HL-60/S4 treated with phorbol 12-myristate 13-acetate at 8.2 ng/mL for 4 days and 3 days (cell line): ENCODE measurements around the gene ASTL.

ENCODE experiments used
- in situ Hi-C: fragments of 300-500 bp; cut with MboI; formaldehyde crosslinking; loops from 2 replicates; pipeline ENCODE4 v1.15.0; 2022; ENCODE audit warnings: low sequenced_read_pairs

The ASTL gene

GRCh38 chr2:96115631-96116423 is 22.5 kb downstream of the ASTL start:
- in situ Hi-C loops = loop anchor here (25.0 kb wide), 1 partner anchor 104 kb away; no protein-coding TSS in a partner anchor

GRCh38 chr2:96114903-96115581 is 23.3 kb downstream of the ASTL start:
- in situ Hi-C loops = loop anchor here (25.0 kb wide), 1 partner anchor 103 kb away; no protein-coding TSS in a partner anchor

DNA sequence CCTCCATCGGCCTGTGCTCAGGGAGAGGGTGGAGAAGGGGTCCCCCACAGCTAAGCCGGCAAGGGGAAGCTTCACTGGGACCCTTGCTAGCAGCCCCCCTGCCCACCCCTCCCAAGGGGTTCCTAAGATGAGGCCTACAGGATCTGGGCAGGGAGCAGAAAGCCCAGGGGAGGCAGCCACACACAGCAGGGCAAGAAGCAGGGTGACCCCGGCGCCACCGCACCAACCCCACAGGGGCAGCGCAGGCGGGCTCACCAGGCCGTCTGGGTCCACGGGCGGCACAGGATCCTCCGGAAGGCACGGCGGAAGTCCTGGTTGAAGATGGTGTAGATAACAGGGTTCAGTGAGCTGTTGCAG is 23.8 kb downstream of the ASTL start:
- in situ Hi-C loops = loop anchor here (25.0 kb wide), 1 partner anchor 102 kb away; no protein-coding TSS in a partner anchor

DNA sequence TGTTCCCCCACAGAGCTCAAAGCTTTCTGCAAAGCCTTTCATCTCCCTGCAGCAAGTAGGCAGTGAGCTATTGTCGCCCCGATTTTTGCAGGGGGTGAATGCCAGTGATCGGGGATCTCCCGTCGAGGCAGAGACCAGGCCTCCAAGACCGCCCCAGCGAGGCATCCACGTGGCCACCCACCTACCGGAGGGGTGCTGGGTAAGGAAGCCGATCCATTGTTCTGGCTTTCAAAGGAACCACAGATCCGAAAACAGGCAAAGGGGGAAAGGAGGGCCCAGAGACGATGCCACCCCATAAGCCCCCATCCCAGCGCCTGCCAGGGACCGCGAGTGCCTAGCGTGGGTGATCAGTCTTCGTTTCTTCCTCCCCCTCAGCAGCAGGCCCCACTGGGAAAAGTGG is 24.4 kb downstream of the ASTL start:
- in situ Hi-C loops = loop anchor here (25.0 kb wide), 1 partner anchor 102 kb away; no protein-coding TSS in a partner anchor

- in situ Hi-C loops = loop anchor here (25.0 kb wide), 1 partner anchor 101 kb away; no protein-coding TSS in a partner anchor
Observed at GRCh38 chr2:96113367-96113677, 25.0 kb downstream of the ASTL start.

DNA sequence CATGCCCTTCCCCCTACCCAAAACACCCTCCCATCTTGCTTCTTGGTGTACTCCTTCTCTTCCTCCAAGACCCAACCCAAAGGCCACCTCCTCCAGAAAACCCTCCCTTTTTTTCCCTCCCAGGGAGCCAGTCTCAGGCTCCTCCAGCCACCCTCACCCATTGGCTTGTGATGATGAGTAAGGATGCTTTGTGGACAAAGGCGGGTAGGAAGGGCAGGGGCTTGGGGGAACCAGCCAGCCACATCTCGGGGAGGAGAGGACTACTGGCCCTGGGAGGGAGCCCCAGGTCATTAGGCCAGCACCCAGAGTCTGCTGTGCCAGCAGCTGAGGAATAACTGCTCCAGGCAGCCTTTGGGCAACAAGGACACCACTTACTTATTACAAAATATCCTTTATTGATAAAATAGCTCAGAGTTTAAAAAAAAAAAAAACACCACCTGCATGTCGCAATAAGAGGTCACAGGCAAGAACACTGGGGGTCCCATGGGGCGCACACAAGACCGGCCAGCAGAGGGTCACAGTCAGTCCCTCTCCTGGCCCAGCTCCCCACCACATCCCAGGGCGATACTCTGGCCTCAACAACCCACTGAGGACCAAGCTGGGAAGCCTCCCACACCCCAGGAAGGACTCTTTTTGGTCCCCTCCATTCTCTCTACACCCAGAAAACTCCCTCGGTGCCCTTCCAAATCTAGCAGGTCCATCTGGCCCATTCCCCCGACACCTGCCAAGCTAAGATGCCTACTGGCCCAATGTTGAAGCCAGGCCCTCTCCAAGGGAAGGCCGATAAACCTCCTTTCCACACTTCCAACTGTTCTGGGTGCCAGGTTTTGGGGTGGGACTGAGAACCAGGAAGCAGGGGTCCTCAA is 25.6 kb downstream of the ASTL start:
- in situ Hi-C loops = loop anchor here (25.0 kb wide), 1 partner anchor 100 kb away; no protein-coding TSS in a partner anchor

DNA sequence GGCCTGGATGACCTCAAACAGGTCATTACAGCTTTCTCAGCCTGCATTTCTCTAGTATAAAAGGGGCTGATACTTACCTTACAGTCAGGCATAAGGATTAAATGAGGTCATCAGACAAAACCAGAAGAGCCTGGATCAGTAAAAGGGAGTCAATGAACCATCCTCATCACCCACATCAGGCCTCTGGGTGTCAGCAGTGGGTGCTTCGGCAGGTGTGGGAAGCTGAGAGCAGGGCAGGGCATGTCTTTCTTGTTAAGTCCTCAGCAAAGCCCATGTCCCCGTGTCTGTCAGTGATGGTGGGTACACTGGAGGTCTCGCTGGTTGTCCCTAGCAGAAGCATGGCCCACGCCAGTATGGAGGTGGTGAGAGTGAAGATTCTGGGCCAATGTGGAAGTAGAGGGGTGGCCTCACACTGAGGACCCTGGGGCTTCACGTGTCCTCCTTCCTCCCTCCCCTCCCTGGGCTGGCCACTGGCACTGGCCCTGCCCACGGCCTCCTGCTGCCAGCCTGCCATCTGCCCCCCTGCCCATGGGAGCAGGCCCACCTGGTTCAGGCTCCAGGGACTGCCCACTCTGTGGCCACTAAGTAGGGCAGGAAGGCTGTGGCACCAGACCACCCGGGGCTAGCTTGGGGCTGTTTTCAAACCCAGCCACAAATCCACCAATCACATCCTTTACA is 26.3 kb downstream of the ASTL start:
- in situ Hi-C loops = loop anchor here (25.0 kb wide), 1 partner anchor 100 kb away; no protein-coding TSS in a partner anchor

GRCh38 chr2:96111257-96111640 is 27.1 kb downstream of the ASTL start:
- in situ Hi-C loops = loop anchor here (25.0 kb wide), 1 partner anchor 99 kb away; no protein-coding TSS in a partner anchor

DNA sequence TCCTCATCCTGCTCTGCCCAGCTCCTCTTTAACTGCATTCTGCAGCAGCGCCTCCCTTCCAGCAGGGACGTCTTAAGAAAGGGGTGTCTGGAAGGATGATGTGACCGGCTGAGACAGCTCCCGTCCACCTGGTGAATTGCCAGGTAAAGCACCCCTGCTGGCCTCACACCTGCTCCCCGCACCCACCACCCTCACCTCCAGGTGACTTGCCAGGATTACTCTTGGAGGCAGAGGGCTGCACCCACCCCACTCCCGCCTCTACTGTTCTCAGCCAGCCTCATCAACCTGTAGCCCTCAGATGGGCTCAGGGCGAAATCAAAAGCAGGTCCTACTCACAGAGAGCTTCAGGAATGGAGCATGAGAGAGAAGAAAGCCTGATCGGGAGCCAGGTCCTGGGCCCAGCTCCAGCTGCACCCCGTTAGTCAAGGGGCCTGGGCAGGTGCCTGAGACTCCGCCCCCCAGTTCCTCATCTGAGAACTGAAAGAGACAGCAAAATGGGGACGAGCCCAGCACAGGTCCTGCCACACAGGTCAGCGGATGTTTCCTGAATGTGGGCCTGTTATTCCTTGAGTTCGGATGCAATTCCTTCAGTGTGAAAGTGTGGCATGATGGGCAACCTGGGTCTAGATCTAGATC is 27.6 kb downstream of the ASTL start:
- in situ Hi-C loops = loop anchor here (25.0 kb wide), 1 partner anchor 98 kb away; no protein-coding TSS in a partner anchor

- in situ Hi-C loops = loop anchor here (25.0 kb wide), 1 partner anchor 98 kb away; no protein-coding TSS in a partner anchor
Observed at GRCh38 chr2:96109931-96110511, 28.3 kb downstream of the ASTL start.

GRCh38 chr2:96109361-96109680 is 29.0 kb downstream of the ASTL start:
- in situ Hi-C loops = loop anchor here (25.0 kb wide), 1 partner anchor 97 kb away; no protein-coding TSS in a partner anchor

- in situ Hi-C loops = loop anchor here (25.0 kb wide), 1 partner anchor 96 kb away; no protein-coding TSS in a partner anchor
Observed at GRCh38 chr2:96108541-96109360, 29.6 kb downstream of the ASTL start.

DNA sequence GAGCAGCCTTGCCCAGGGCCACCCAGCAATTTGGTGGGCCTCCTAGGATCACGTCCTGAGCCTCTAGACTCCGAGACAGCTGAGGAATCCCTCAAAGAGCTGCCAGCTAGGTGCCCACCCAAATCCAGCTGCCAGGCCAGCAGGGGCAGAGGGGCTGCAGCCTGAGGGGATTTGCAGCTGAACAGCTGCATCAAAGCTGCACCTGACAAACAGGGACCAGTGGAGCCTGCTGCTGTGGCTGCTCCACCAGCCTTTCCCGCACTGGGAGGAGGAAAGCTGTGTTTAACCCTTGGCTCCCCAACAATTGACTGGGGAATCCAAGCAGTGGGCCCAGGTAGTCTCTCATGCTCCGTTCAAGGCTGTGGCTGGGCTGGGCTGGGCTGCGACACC is 30.2 kb downstream of the ASTL start:
- in situ Hi-C loops = loop anchor here (25.0 kb wide), 1 partner anchor 96 kb away; no protein-coding TSS in a partner anchor

- in situ Hi-C loops = loop anchor here (25.0 kb wide), 1 partner anchor 95 kb away; no protein-coding TSS in a partner anchor
Observed at GRCh38 chr2:96107708-96108065, 30.6 kb downstream of the ASTL start.

DNA sequence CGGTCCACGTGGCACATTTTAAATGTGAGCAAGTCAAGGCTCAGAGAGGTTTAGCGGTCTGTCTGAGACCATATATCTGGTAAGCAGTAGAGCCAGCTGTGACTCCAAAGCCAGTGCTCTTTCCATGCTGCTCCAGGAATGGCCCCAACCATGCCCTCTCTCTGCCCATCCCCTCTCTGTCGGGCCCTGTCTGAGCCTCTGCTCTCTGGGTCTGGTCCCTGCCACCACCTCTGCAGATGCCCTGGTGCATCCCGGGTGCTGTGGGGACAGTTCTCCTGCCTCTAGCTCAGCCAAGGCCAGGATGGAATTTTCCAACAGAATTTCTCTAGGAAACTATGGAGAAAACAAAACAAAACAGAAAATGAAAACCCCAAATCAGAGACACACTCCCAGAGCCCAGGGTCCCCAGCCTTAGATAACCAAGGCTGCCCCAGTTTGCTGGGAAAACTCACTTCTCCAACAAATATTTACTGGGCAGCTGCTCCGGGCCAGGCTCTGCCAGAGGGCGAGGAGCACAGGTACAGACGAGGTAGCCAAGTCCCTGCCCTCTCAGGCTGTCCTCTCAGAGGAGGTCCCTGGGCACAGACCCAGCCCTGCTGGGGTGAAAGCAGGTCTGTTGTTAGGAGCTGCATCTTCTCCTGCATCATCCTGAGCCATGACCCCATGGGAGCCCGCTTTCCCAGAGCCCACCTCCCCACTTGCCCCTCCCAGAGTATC is 31.2 kb downstream of the ASTL start:
- in situ Hi-C loops = loop anchor here (25.0 kb wide), 1 partner anchor 95 kb away; no protein-coding TSS in a partner anchor

- in situ Hi-C loops = loop anchor here (25.0 kb wide), 1 partner anchor 94 kb away; no protein-coding TSS in a partner anchor
Observed at GRCh38 chr2:96105994-96106715, 32.1 kb downstream of the ASTL start.
